HUDEP-2 (cell line): ENCODE measurements around the gene LRRC4C.

Source experiments
- DNase-seq, 76 experiments: peaks; one replicate each; lab custom pipeline; 2025; ENCODE audit not compliant: unreplicated experiment in 76 of 76; lab: John Stamatoyannopoulos, UW

LRRC4C gene

DNA sequence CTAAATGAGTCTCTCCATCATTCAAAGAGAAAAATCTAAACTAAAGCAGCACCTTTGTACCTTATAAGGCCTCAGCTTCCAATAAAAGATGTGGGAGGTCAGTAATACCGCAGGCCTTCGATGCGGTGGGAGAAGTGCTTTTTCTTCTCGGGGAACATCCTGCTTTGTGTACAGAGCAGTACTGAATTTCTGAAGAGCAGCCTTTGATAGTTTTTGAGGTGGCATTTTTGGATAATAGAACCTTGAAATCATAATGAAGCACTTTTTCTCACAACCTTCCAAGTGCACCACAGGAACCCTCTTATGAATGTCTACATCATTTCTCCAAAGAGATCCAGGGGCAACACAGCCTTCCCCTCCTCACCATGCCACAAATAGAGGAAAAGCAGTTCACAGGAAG lies 39.6 kb downstream of the LRRC4C start:
- DNase-seq = no peak

DNA sequence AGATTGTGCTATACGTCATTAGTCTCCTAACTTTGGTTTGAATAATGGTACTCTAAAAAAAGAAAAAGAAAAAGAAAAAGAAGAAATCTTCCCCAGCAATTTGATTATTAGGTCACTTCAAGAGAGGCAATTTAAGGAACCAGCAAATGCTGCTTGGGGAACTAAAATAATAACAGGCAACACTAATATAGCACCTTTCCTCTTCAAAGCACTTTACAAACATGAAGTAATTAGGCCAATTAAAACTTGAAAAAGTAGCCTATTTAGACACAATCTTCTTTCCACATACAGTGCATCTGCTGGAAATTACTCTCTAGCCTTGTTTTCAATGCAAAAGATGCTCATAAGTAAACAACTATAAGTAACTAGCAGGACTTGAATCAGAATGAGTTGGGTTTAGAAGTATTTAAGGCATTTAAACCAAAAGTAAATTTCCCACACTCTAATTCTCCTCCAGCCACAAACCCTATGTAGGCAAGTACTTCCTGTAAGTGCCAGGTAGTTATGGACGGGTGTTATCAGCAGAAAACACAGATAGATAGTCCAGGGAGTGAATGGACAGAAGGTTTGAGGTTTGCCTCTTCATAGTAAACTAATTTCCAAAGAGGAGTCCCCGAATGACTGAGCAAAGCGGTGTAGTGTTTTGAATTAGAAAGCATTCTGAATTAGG lies 44.5 kb downstream of the LRRC4C start:
- DNase-seq = no peak

DNA sequence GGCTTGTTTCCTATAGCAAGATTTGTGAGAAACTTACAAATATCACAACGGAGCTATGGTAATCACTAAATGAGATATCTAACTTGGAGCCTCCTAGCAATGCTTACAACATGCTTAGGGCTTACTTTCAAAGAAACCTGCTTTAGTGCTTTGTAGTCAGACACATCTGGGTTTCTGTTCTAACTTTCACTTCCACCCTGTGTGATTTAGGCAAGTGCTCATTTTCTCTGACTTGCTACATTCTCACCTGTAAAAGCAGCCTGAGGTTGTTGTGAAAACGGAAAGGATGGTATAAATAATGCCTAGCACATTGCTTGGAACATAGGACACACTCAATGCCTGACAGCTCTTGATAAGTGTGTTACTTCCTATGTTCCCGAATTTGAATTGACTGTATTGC lies 45.6 kb downstream of the LRRC4C start:
- no peak for DNase-seq

GRCh38 chr11:41405812-41406211 lies 53.6 kb downstream of the LRRC4C start:
- no peak for DNase-seq

GRCh38 chr11:41404109-41404508 lies 55.3 kb downstream of the LRRC4C start:
- DNase-seq = no peak

GRCh38 chr11:41403458-41403857 lies 56.0 kb downstream of the LRRC4C start:
- DNase-seq = no peak

- no peak for DNase-seq
These were observed 58.6 kb downstream of the LRRC4C start for GRCh38 chr11:41400819-41401382.

DNA sequence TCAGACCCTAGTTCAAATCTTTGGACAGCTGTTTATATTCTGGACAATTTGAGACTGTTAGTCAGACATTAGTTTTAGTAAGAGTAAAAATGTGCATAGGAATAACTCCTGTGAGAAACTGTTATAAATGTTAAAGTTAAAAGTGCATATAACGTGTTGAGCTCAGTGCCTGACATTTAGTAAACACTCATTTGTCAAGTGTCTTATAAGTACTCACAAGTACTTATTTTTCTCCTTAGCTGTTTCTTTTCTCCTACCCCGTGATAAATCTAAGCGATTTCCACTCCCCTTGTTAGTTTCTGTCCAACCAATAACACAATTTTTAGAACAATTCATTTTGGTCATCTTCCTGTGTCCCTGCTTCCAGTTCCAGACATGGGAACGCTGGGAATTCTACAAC lies 59.3 kb downstream of the LRRC4C start:
- no peak for DNase-seq

DNA sequence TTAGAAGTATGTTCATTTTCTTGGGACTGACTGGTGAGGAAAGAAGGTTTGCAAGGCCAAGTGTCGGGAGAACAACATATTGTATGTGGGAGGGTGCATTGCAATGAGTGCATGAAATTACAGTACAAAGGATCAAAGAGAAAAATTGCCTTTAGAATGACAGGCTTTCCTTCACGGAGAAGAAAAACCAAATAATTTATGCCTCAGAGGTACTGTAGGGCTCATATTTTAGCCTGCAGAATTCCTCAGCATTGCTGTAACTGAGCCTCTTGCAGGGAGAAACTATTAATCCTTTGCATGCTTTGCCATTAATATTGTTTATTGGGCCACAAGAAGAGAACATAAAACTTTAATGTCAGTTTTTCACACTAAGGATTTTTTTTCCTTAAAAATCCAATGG lies 60.1 kb downstream of the LRRC4C start:
- DNase-seq = no peak

DNA sequence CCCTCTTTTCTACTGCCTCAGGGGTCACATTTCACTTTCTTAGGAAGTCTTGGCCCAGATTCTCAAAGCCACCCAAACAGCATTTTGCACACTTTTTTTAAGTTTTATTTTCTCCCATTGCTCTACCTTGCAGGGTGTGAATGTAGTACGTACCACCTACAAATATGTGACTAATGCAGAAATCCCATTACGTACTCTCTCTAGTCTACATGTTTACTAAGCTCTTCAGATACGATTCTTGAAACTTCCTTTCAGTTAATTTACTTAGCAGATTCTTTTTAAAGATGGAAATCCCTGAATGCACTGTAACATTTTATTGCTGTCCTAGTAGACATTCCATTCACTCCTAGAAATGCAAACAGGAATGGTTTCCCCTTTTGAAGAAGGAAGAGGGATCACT lies 61.3 kb downstream of the LRRC4C start:
- DNase-seq = no peak

- no peak for DNase-seq
These were observed 64.8 kb downstream of the LRRC4C start for GRCh38 chr11:41394521-41395195.

GRCh38 chr11:41392596-41392995 lies 66.9 kb downstream of the LRRC4C start:
- DNase-seq = no peak

DNA sequence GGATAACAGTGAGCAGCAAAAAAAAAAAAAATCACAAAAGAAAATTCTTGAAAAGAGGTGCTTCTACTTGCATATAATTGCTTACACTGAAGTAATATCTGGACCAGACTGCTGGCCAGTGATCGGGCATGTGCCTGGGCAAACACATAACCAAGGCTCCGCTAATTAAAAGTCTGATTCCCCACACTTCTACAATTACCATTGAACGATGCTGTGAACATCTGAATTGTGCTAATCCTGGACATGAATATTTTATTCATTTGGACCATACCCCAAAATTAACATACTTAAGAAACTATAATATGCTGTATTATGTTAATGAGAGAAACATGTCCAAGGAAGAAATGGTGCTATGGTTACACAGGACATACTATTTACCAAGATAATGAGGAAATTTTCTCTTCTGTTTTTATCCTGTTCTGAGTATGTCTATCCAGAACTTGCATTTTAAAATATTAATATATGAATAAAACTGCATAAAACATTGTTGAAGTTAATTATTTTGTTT lies 69.8 kb downstream of the LRRC4C start:
- DNase-seq = no peak

GRCh38 chr11:41384329-41384728 lies 75.1 kb downstream of the LRRC4C start:
- DNase-seq = no peak

DNA sequence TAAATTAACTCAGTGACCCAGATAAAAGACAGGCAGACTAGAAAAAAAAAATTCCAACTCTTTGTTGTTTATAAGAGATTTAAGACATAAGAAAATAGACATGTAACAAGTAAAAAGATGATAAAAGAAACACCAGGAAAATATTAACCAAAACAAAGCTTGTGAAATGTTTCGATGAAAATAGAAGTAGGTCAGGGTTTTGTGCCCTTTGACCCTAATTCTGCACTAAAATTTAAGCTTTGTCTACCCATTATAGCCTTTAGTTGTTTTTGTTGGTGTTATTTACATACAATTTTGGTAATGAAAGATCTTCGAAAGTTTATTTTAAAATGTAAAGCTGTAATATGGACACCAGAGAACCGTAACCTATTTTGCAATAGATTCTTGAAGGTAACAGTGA lies 75.7 kb downstream of the LRRC4C start:
- DNase-seq = no peak

GRCh38 chr11:41382927-41383326 lies 76.5 kb downstream of the LRRC4C start:
- no peak for DNase-seq

DNA sequence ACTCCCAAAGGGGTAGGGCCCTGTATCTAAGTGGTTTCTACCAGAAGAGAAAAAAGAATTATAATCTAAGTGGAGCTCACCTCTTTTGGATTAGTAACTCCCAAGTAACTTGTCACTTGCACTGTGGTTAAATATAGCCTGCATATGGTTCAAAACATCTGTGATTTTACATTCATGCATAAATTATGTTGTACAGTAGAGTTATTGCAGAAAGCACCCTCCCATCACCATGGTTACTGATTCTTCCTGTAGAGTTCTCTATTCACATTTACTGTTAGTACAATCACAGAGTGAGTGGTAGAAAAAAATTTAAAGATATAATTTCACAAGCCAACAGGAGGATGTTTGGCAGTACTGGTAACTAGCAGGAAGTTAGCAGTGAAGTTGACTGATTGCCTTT lies 80.4 kb downstream of the LRRC4C start:
- no peak for DNase-seq

GRCh38 chr11:41377709-41378394 lies 81.6 kb downstream of the LRRC4C start:
- DNase-seq = no peak

DNA sequence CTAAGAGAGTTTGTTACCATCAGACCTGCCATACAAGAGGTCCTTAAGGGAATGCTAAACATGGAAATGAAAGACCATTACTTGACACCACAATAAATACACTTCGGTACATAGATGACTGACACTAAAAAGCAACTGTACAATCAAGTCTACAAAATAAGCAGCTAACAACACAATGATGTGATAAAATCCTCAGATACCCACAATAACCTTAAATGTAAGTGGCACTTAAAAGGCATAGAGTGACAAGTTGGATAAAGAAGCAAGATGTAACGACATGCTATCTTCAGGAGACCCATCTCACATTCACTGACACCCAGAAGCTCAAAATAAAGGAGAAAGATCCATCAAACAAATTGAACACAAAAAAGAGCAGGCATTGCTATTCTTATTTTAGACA lies 107.6 kb downstream of the LRRC4C start:
- no peak for DNase-seq

- no peak for DNase-seq
These were observed 113.4 kb downstream of the LRRC4C start for GRCh38 chr11:41346042-41346441.
